WTC11 (cell line): ENCODE measurements around the gene ITPK1. TPM values are rescaled to one million over a fixed set of nuclear protein-coding genes. Genes with fewer than 3 reads are reported as not detected.

Experiments used
- ATAC-seq: fragments of 200-7000 bp; cut with Tn5 transposase; 2 replicates; pipeline ENCODE4 v1.10.0; 2021; ENCODE audit warnings: mild to moderate bottlenecking, moderate library complexity
- CTCF ChIA-PET: fragments of 300-600 bp; sonication (Branson Sonifier 250); formaldehyde crosslinking; loops from one replicate; lab custom pipeline; 2021; ENCODE audit warnings: antibody characterized with exemption; lab: Charles Lee
- POLR2A ChIA-PET: fragments of 350-600 bp; sonication (Branson Sonifier 250); formaldehyde crosslinking; loops from one replicate; lab custom pipeline; 2021; ENCODE audit warnings: antibody characterized with exemption; lab: Charles Lee
- DNase-seq: peaks from one replicate; pipeline ENCODE4 v3.0.0; 2021; ENCODE audit warnings: low spot score
- H3K27ac Mint-ChIP-seq: 2 replicates; pipeline ENCODE4 v1.8.0; 2021; ENCODE audit warnings: mixed read lengths
- H3K27me3 Mint-ChIP-seq: 2 replicates; pipeline ENCODE4 v1.8.0; 2021; ENCODE audit warnings: low read depth, mild to moderate bottlenecking, moderate library complexity, mixed read lengths
- H3K36me3 Mint-ChIP-seq: 2 replicates; pipeline ENCODE4 v1.8.0; 2021; ENCODE audit warnings: mixed read lengths
- H3K4me1 Mint-ChIP-seq: 2 replicates; pipeline ENCODE4 v1.8.0; 2022; ENCODE audit warnings: mixed read lengths
- H3K4me3 Mint-ChIP-seq: 2 replicates; pipeline ENCODE4 v1.8.0; 2021; ENCODE audit warnings: mild to moderate bottlenecking, moderate library complexity, mixed read lengths
- H3K9me3 Mint-ChIP-seq: 2 replicates; pipeline ENCODE4 v1.8.0; 2021; ENCODE audit warnings: mixed read lengths
- ATF1 ChIP-seq: sonication (generic); formaldehyde crosslinking; IDR thresholded peaks from 2 replicates; pipeline ENCODE4 v1.8.1; 2023; ENCODE audit warnings: mild to moderate bottlenecking, moderate library complexity, missing genetic modification reagents
- ATF6 ChIP-seq: sonication (generic); formaldehyde crosslinking; IDR thresholded peaks from 2 replicates; pipeline ENCODE4 v1.8.1; 2023; ENCODE audit warnings: mild to moderate bottlenecking, missing genetic modification reagents
- CDX4 ChIP-seq: fragments of 250-450 bp; sonication (Bioruptor Pico); IDR thresholded peaks from 2 replicates; pipeline ENCODE4 v1.9.0; 2021; ENCODE audit warnings: moderate library complexity, mild to moderate bottlenecking, inconsistent platforms, borderline replicate concordance
- FOXJ3 ChIP-seq: sonication (generic); formaldehyde crosslinking; IDR thresholded peaks from 2 replicates; pipeline ENCODE4 v1.9.0; 2021; ENCODE audit warnings: missing genetic modification reagents, mild to moderate bottlenecking, borderline replicate concordance
- FOXK1 ChIP-seq: sonication (generic); formaldehyde crosslinking; IDR thresholded peaks from 2 replicates; pipeline ENCODE4 v1.8.0; 2022; ENCODE audit warnings: mild to moderate bottlenecking, moderate library complexity, missing genetic modification reagents
- FOXP4 ChIP-seq: sonication (generic); formaldehyde crosslinking; IDR thresholded peaks from 2 replicates; pipeline ENCODE4 v1.8.0; 2022; ENCODE audit warnings: mild to moderate bottlenecking, missing genetic modification reagents
- HMGXB4 ChIP-seq: sonication (generic); formaldehyde crosslinking; IDR thresholded peaks from 2 replicates; pipeline ENCODE4 v1.8.1; 2023; ENCODE audit warnings: mild to moderate bottlenecking, moderate library complexity, missing genetic modification reagents
- NR2C2 ChIP-seq: sonication (generic); formaldehyde crosslinking; IDR thresholded peaks from 2 replicates; pipeline ENCODE4 v1.8.0; 2022; ENCODE audit warnings: mild to moderate bottlenecking, missing genetic modification reagents
- OVOL2 ChIP-seq: fragments of 250-450 bp; sonication (Bioruptor Pico); IDR thresholded peaks from 2 replicates; pipeline ENCODE4 v1.9.0; 2021; ENCODE audit warnings: mild to moderate bottlenecking, borderline replicate concordance
- ZBTB21 ChIP-seq: sonication (generic); formaldehyde crosslinking; IDR thresholded peaks from 2 replicates; pipeline ENCODE4 v1.8.1; 2023; ENCODE audit warnings: mild to moderate bottlenecking, missing genetic modification reagents, borderline replicate concordance
- ZNF263 ChIP-seq: sonication (generic); formaldehyde crosslinking; IDR thresholded peaks from 2 replicates; pipeline ENCODE4 v1.8.1; 2022; ENCODE audit warnings: low read depth, mild to moderate bottlenecking, moderate library complexity, missing genetic modification reagents
- ZNF317 ChIP-seq: sonication (generic); formaldehyde crosslinking; IDR thresholded peaks from 2 replicates; pipeline ENCODE4 v1.8.1; 2023; ENCODE audit warnings: low read depth, mild to moderate bottlenecking, moderate library complexity, missing genetic modification reagents, borderline replicate concordance
- ZNF671 ChIP-seq: fragments of 250-450 bp; sonication (Bioruptor Pico); IDR thresholded peaks from 2 replicates; pipeline ENCODE4 v1.8.0; 2021; ENCODE audit warnings: mild to moderate bottlenecking
- total RNA-seq: library from RNA; stranded (reverse); gene quantifications from 3 replicates; pipeline ENCODE4 v1.2.3, GENCODE V29; 2021
- TF ChIP-seq, protein P1 (sequence below): fragments of 250-450 bp; sonication (Bioruptor Pico); IDR thresholded peaks from 2 replicates; pipeline ENCODE4 v1.8.0; 2021; ENCODE audit warnings: mild to moderate bottlenecking
- TF ChIP-seq, protein P2 (sequence below): sonication (generic); formaldehyde crosslinking; conservative IDR thresholded peaks from 2 replicates; pipeline ENCODE4 v1.8.1; 2022; ENCODE audit warnings: mild to moderate bottlenecking, missing genetic modification reagents
- TF ChIP-seq, protein P3 (sequence below): sonication (generic); formaldehyde crosslinking; IDR thresholded peaks from 2 replicates; pipeline ENCODE4 v1.8.0; 2022; ENCODE audit warnings: mild to moderate bottlenecking, missing genetic modification reagents
- TF ChIP-seq, protein P4 (sequence below): fragments of 250-450 bp; sonication (Bioruptor Pico); IDR thresholded peaks from 2 replicates; pipeline ENCODE4 v2.1.2; 2022; ENCODE audit warnings: mild to moderate bottlenecking, moderate library complexity

The ITPK1 gene
- total RNA-seq, 1 experiment from 2014 or later, result 144 TPM

GRCh38 chr14:92964124-92965109 is 151.3 kb downstream of the ITPK1 start (continued):
- no peak for TF ChIP-seq CDX4 (CRISPR knock-in tag)
- TF ChIP-seq, protein P1, sequence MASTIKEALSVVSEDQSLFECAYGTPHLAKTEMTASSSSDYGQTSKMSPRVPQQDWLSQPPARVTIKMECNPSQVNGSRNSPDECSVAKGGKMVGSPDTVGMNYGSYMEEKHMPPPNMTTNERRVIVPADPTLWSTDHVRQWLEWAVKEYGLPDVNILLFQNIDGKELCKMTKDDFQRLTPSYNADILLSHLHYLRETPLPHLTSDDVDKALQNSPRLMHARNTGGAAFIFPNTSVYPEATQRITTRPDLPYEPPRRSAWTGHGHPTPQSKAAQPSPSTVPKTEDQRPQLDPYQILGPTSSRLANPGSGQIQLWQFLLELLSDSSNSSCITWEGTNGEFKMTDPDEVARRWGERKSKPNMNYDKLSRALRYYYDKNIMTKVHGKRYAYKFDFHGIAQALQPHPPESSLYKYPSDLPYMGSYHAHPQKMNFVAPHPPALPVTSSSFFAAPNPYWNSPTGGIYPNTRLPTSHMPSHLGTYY (CRISPR knock-in tag), result no peak

GRCh38 chr14:92963301-92964123 is 152.2 kb downstream of the ITPK1 start:
- H3K9me3 Mint-ChIP-seq, result peaks cover 15% of the 10 kb centered on the region
- ATAC-seq (peak; percentile 56), DNase-seq (no peak)
- TF ChIP-seq, protein P2, sequence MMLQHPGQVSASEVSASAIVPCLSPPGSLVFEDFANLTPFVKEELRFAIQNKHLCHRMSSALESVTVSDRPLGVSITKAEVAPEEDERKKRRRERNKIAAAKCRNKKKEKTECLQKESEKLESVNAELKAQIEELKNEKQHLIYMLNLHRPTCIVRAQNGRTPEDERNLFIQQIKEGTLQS (CRISPR knock-in tag), result no peak
- no peak for TF ChIP-seq FOXJ3 (CRISPR knock-in tag)
- TF ChIP-seq ZNF263 (CRISPR knock-in tag), result no peak
- TF ChIP-seq FOXK1 (CRISPR knock-in tag), result no peak
- TF ChIP-seq HMGXB4 (CRISPR knock-in tag), result no peak
- no peak for TF ChIP-seq OVOL2 (CRISPR knock-in tag)
- TF ChIP-seq FOXP4 (CRISPR knock-in tag), result no peak
- TF ChIP-seq, protein P3, sequence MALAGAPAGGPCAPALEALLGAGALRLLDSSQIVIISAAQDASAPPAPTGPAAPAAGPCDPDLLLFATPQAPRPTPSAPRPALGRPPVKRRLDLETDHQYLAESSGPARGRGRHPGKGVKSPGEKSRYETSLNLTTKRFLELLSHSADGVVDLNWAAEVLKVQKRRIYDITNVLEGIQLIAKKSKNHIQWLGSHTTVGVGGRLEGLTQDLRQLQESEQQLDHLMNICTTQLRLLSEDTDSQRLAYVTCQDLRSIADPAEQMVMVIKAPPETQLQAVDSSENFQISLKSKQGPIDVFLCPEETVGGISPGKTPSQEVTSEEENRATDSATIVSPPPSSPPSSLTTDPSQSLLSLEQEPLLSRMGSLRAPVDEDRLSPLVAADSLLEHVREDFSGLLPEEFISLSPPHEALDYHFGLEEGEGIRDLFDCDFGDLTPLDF, result no peak
- no peak for TF ChIP-seq ZNF671 (CRISPR knock-in tag)
- TF ChIP-seq, protein P4, sequence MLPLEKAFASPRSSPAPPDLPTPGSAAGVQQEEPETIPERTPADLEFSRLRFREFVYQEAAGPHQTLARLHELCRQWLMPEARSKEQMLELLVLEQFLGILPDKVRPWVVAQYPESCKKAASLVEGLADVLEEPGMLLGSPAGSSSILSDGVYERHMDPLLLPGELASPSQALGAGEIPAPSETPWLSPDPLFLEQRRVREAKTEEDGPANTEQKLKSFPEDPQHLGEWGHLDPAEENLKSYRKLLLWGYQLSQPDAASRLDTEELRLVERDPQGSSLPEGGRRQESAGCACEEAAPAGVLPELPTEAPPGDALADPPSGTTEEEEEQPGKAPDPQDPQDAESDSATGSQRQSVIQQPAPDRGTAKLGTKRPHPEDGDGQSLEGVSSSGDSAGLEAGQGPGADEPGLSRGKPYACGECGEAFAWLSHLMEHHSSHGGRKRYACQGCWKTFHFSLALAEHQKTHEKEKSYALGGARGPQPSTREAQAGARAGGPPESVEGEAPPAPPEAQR, result no peak
- no peak for TF ChIP-seq ZNF317 (CRISPR knock-in tag)
- no peak for TF ChIP-seq NR2C2 (CRISPR knock-in tag)
- TF ChIP-seq ATF6, result no peak
- TF ChIP-seq ATF1 (CRISPR knock-in tag), result no peak
- no peak for TF ChIP-seq ZBTB21 (CRISPR knock-in tag)
- no peak overlapping the region for H3K4me3 Mint-ChIP-seq
- H3K4me1 Mint-ChIP-seq, result peaks cover 23% of the 10 kb centered on the region
- ChIA-PET POLR2A (no interaction called here), CTCF (interaction anchor here (0.7 to 2.9 kb wide), 5 partner anchors 11 to 176 kb away, joined by 3 to 13 read pairs (median 6); no protein-coding TSS in a partner anchor)
- peaks cover 15% of the 10 kb centered on the region for H3K36me3 Mint-ChIP-seq
- no peaks in the 10 kb centered on the region for H3K27me3 Mint-ChIP-seq
- peak overlapping the region; percentile 82 for H3K27ac Mint-ChIP-seq
